ENCODE data around the gene CCDC167.
A peak's percentile ranks its signal among the peaks of the same experiment; 100 is the strongest.
"Not testable (repeated sequence)": the region's sequence is repeated elsewhere in the genome, so short reads cannot be mapped to it uniquely, and the experiment has no call there.

The CCDC167 gene

GRCh38 chr6:37507077-37507476 is 7.4 kb upstream of the CCDC167 start:
- no peak for DNase-seq

GRCh38 chr6:37506479-37506878 is 6.8 kb upstream of the CCDC167 start:
- DNase-seq: no peak

- no peak for DNase-seq
Observed at GRCh38 chr6:37504024-37504423, 4.3 kb upstream of the CCDC167 start.

- DNase-seq: no peak
Observed at GRCh38 chr6:37503309-37503965, 3.7 kb upstream of the CCDC167 start.

- DNase-seq: no peak
Observed at GRCh38 chr6:37502703-37503291, 3.1 kb upstream of the CCDC167 start.

GRCh38 chr6:37501632-37502491 is 2.2 kb upstream of the CCDC167 start:
- no peak for DNase-seq

- DNase-seq: not testable (repeated sequence)
Observed at GRCh38 chr6:37500904-37501303, 1.2 kb upstream of the CCDC167 start.

GRCh38 chr6:37500294-37500608 is 558 bp upstream of the CCDC167 start:
- DNase-seq: no peak

- DNase-seq: no peak
Observed at GRCh38 chr6:37496951-37497885, 2.5 kb downstream of the CCDC167 start.

- peak; percentile 56 for DNase-seq
Observed at GRCh38 chr6:37495244-37495934, 4.3 kb downstream of the CCDC167 start.

GRCh38 chr6:37493661-37493995 is 6.1 kb downstream of the CCDC167 start:
- DNase-seq: no peak

GRCh38 chr6:37492991-37493660 is 6.6 kb downstream of the CCDC167 start:
- DNase-seq: no peak

GRCh38 chr6:37492236-37492972 is 7.3 kb downstream of the CCDC167 start:
- no peak for DNase-seq

GRCh38 chr6:37491830-37492208 is 7.9 kb downstream of the CCDC167 start:
- DNase-seq: no peak

GRCh38 chr6:37491171-37491829 is 8.4 kb downstream of the CCDC167 start:
- DNase-seq: no peak

- DNase-seq: no peak
Observed at GRCh38 chr6:37490536-37491170, 9.0 kb downstream of the CCDC167 start.

GRCh38 chr6:37489697-37490336 is 9.9 kb downstream of the CCDC167 start:
- DNase-seq: no peak

GRCh38 chr6:37488476-37488875 is 11.2 kb downstream of the CCDC167 start:
- DNase-seq: no peak

GRCh38 chr6:37487591-37488380 is 11.9 kb downstream of the CCDC167 start:
- DNase-seq: no peak
